Measurements from ENCODE around the gene CIPC.

CIPC gene

GRCh38 chr14:77139540-77140358 is 41.7 kb downstream of the CIPC start:
- Histone ChIP-seq H3K9ac (ENCODE audit: low read depth, low read length, poor library complexity, severe bottlenecking) (no peak overlapping the region), H3K9me3 (ENCODE audit: insufficient read depth, low read depth, low read length) (no peaks in the 10 kb centered on the region), H3F3A (ENCODE audit: low read depth) (no peaks in the 10 kb centered on the region), H3K4me3 (ENCODE audit: low read length, poor library complexity, severe bottlenecking) (no peak overlapping the region), H3K4me2 (ENCODE audit: low read depth, low read length, poor library complexity, severe bottlenecking) (no peak overlapping the region), H2AFZ (ENCODE audit: low read length) (no peak overlapping the region), H3K4me1 (ENCODE audit: insufficient read depth, low read length, poor library complexity, severe bottlenecking) (peaks cover 13% of the 10 kb centered on the region), H3K27me3 (ENCODE audit: insufficient read depth, low read length, poor library complexity, severe bottlenecking) (no peaks in the 10 kb centered on the region), H3K36me3 (ENCODE audit: insufficient read depth, low read length) (no peaks in the 10 kb centered on the region), H3K9me2 (replicated peaks; ENCODE audit: low read depth, low read length) (no peaks in the 10 kb centered on the region), H3K79me2 (ENCODE audit: insufficient read depth, low read length) (no peaks in the 10 kb centered on the region), H4K20me1 (ENCODE audit: insufficient read depth, low read length, poor library complexity, severe bottlenecking) (no peaks in the 10 kb centered on the region)
- peak; percentile 44 for TF ChIP-seq CTCF (conservative IDR thresholded peaks at IDR 0.05; ENCODE audit: low read length)
- no peak for TF ChIP-seq EZH2phosphoT487 (IDR thresholded peaks at IDR 0.05; ENCODE audit: borderline replicate concordance)

- Histone ChIP-seq H3K4me1 (ENCODE audit: insufficient read depth, low read length, poor library complexity, severe bottlenecking) (peaks cover 18% of the 10 kb centered on the region), H3K4me2 (ENCODE audit: low read depth, low read length, poor library complexity, severe bottlenecking) (no peak overlapping the region), H3K27me3 (ENCODE audit: insufficient read depth, low read length, poor library complexity, severe bottlenecking) (no peaks in the 10 kb centered on the region), H3K79me2 (ENCODE audit: insufficient read depth, low read length) (no peaks in the 10 kb centered on the region), H3K9ac (ENCODE audit: low read depth, low read length, poor library complexity, severe bottlenecking) (no peak overlapping the region), H3K9me3 (ENCODE audit: insufficient read depth, low read depth, low read length) (no peaks in the 10 kb centered on the region), H3K9me2 (replicated peaks; ENCODE audit: low read depth, low read length) (no peaks in the 10 kb centered on the region), H3F3A (ENCODE audit: low read depth) (no peaks in the 10 kb centered on the region), H2AFZ (ENCODE audit: low read length) (no peak overlapping the region), H3K36me3 (ENCODE audit: insufficient read depth, low read length) (no peaks in the 10 kb centered on the region), H4K20me1 (ENCODE audit: insufficient read depth, low read length, poor library complexity, severe bottlenecking) (no peaks in the 10 kb centered on the region), H3K4me3 (ENCODE audit: low read length, poor library complexity, severe bottlenecking) (no peak overlapping the region)
- TF ChIP-seq EZH2phosphoT487 (IDR thresholded peaks at IDR 0.05; ENCODE audit: borderline replicate concordance) = no peak
- TF ChIP-seq CTCF (conservative IDR thresholded peaks at IDR 0.05; ENCODE audit: low read length) = no peak
Measured at GRCh38 chr14:77140359-77141213, 42.5 kb downstream of the CIPC start.

- Histone ChIP-seq H3K4me2 (ENCODE audit: low read depth, low read length, poor library complexity, severe bottlenecking) (no peak within 1 kb of the TSS), H3K9me2 (replicated peaks; ENCODE audit: low read depth, low read length) (no peaks in the 10 kb centered on the region), H3K9ac (ENCODE audit: low read depth, low read length, poor library complexity, severe bottlenecking) (no peak within 1 kb of the TSS), H2AFZ (ENCODE audit: low read length) (no peak within 1 kb of the TSS), H3K27me3 (ENCODE audit: insufficient read depth, low read length, poor library complexity, severe bottlenecking) (no peaks in the 10 kb centered on the region), H3K9me3 (ENCODE audit: insufficient read depth, low read depth, low read length) (no peaks in the 10 kb centered on the region), H3K4me1 (ENCODE audit: insufficient read depth, low read length, poor library complexity, severe bottlenecking) (peaks cover 18% of the 10 kb centered on the region), H3K4me3 (ENCODE audit: low read length, poor library complexity, severe bottlenecking) (no peak within 1 kb of the TSS), H3K36me3 (ENCODE audit: insufficient read depth, low read length) (no peaks in the 10 kb centered on the region), H3F3A (ENCODE audit: low read depth) (no peaks in the 10 kb centered on the region), H4K20me1 (ENCODE audit: insufficient read depth, low read length, poor library complexity, severe bottlenecking) (no peaks in the 10 kb centered on the region), H3K79me2 (ENCODE audit: insufficient read depth, low read length) (no peaks in the 10 kb centered on the region)
- TF ChIP-seq CTCF (conservative IDR thresholded peaks at IDR 0.05; ENCODE audit: low read length) = 0 out of 2 replicates have a peak, but pooled peaks have one; percentile 25
- no peak for TF ChIP-seq EZH2phosphoT487 (IDR thresholded peaks at IDR 0.05; ENCODE audit: borderline replicate concordance)
Measured at GRCh38 chr14:77141214-77142004, 43.4 kb downstream of the CIPC start, which contains the start of gene ZDHHC22. ZDHHC22 (minus strand) TSS chr14:77141791; CDS start chr14:77139738, 2,053 bp downstream.

All from Loucy (cell line).